T1000 (cell line): ENCODE data around the gene IFT122.
"Not testable (repeated sequence)": the region's sequence is repeated elsewhere in the genome, so short reads cannot be mapped to it uniquely, and the experiment has no call there.

Source experiments
- DNase-seq: peaks from one replicate; lab custom pipeline; 2025; ENCODE audit warnings: mixed read lengths; lab: John Stamatoyannopoulos, UW

The IFT122 gene

DNA sequence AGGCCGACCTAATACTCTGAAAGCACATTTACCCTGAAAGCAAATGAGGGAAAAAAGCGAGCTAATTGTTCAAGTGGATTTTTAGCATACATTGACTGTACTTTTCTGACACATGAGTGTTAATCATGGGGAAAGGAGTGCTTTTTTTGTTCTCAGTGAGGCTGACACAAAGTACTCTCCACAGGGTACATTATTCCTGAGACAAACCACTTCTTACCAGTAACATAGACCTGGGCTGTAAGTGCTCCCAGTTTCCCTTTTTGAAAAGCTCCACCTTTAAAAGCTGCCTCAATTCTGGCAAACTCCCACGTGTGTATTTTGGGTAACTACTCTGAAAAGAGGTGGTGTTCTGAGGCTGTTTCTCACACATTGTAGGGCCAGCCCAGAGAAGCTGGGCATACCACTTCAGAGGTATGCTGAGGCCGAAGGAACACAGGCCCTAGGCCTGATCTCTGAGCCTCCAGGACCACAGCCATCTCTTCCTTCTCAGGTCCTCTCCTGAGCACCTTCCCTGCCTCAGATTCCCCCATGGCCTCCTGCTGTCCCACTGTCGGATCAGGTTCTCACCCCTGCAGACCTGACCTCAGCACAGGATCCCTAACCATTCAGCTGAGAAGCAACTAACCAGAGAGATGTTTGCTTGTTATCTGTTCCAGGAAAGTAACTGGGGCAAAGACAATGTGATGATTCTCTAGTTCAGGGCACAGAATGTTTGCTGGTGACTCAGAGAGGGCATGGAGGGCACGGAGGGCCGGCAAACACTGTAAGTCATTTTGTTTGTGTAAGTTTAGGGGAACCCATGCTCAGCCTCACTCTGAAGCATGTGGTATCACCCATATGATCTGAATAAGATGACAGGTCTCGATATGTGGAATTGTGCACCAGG, 58.8 kb downstream of the IFT122 start:
- not testable (repeated sequence) for DNase-seq

DNA sequence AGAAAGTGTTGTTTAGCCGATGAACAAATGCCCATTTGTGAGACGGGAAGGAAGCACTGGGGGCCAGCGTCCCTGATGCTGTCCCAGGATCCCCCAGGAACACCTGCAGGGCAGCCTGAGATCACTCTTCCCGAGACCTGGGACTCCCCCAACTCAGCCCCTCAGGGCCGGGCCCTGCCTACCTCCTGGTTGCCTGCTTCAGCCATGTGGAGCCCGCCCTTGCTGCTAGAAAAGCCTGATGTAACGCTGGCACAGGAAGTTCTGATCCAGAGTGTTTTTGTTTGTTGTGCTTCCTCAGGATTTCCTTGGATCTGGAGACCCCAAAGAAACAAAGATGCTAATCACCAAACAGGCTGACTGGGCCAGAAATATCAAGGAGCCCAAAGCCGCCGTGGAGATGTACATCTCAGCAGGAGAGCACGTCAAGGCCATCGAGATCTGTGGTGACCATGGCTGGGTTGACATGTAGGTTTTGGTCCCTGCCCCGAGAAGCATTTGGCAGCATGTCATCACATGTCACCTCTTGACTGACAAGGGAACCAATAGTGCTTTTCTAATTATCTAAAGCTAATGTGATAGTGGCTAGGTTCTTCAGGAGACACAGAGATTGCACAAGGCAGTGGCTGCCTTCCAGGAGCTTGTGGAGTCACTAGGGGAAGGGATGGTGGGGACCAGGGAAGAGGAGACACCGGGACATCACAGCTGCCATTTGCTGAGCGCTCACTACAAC, 59.7 kb downstream of the IFT122 start:
- DNase-seq, result not testable (repeated sequence)

DNA sequence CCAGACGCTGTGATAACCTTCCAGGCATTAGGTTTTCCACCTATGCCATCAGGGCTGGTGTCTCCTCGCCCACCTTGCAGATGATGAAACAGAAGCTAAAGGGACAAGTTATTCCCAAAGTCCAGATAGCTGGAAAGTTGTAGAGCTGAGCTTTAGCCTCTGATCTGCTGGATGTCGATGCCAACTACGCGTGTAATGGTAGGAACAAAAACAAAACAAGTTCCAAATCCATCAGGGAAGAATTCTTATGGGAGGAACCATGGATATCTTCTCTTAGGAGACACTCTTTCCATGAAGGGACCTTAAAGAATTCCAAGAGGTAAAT, 60.3 kb downstream of the IFT122 start:
- no peak for DNase-seq

DNA sequence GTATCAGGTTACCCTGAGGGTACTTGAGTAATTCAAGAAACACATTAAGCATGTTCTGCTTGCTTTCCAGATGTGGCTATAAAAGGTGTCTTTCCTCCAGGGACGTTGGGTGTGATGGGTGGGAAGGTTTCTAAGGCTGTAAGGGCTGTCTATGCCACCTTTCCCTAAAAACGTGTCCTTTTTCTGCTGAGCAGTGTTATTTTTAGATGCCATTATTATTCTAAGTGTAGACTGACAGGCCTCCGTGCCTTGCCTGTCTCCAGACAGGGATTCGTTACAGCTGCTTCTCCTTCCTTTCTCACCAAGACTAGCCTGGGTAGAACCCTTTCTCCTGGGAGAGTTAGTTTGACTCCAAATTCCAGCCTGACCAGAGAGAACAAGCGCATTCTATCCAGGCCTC, 61.6 kb downstream of the IFT122 start:
- DNase-seq, result no peak

DNA sequence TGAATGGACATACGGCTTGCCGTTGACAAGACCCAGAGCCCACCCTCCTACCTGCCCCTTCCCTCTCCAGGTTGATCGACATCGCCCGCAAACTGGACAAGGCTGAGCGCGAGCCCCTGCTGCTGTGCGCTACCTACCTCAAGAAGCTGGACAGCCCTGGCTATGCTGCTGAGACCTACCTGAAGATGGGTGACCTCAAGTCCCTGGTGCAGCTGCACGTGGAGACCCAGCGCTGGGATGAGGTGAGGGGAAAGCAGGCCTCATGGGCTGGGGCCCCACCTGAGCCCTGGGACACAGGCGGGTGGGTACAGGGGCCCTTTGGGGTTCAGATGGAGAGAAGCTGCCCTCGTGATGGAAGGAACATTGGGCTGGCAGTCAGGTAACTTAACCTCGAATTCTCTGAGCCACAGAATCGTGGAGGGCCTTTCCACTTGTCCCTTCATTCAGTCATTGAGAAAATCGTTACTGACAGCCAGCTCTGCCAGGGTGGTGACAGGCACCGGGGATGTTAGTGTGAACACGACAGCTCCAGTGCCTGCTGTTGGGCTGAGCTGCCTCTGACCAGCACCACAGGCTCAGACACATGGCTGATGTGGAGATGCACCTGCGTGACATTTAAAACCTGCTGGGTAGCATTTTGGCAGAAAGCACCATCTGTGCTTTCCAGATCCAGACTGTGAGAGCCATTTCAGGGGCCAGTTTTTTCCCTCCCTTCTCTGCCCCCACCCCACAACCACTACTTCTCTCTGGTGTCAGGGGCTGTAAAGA, 62.8 kb downstream of the IFT122 start:
- no peak for DNase-seq

DNA sequence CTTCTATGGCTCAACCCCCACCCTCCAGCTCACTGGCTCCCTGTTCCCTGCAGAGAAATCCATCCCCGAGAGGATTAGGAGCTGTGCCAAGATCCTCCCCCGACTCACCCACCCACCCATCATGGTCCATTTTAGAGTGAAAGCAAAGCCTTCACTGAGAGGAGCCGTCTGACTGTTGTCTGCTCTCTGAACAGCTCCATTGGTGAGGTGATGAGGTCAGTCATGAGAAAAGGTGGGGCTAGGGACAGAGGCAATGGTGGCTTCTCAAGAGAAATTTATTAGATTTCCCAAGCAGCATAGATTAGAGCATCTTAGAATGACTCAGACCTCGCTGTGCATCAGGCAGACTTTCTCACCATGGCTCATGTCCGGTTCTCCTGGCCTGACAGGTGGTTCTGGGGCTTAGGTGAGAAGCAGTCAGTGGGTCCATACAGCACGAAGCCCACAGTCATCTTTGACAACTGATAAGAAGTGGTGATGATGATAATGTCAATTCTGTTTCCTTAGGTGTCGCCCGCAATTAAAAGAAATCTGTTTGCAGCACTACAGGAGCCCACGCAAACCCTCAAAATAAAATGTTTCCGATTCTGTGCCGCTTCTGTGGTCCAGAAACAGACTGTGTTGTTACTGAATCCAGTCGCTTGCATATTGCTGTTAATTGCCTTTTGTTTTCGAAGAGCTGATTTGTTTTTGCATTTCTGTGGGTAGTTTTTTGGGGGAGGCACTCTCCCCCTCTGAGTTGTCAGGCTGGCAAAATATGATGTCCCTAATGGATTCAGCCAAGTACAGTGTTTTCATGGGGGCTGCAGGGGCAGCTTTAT, 63.7 kb downstream of the IFT122 start:
- DNase-seq, result no peak

DNA sequence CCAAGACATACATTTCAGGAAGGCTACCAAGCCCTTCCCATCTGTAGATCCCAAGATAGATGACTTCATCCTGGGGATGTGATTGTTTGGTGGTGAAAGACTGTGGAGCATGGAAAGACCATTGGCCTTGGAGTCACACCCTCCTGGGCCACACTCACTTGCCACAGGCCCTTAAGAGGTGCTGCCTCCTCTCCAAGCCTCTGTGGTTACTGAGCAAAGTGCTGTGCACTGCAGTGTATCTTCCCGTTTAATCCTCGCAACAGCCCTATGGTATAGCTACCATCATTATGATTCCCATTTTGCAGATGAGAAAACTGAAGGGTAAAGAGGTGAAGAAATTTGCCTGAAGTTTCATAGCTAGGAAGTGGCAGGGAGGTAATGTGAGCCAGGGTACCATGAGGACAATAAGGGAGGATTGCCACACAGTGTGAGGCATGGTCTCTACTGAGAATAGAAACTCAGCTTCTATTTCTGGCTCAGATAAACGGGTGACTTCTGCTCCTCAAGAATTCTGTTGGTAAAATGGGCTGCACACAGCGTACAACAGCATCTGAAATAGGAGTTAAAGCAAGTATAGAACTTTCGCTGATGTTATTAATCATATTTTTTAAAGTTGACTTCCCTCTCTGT, 64.6 kb downstream of the IFT122 start:
- no peak for DNase-seq

DNA sequence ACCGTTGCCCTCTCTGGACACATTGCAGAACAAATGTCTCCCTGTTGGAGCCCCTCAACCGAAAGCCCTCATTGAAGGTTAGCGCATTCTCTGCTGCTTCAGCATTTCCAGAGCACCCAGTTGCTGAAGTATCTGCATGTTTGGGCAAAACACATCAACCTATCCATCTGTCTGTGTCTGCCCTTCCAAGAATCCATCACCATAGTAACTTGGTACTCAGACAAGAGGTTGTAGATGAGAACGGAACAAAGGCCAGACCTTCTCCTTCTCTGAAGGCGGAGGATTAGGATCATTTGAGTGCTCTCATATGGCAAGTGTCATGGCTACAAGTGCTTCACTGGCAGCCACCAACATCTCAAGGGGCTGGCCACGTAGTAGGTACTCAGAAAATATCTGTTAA, 65.3 kb downstream of the IFT122 start:
- no peak for DNase-seq

DNA sequence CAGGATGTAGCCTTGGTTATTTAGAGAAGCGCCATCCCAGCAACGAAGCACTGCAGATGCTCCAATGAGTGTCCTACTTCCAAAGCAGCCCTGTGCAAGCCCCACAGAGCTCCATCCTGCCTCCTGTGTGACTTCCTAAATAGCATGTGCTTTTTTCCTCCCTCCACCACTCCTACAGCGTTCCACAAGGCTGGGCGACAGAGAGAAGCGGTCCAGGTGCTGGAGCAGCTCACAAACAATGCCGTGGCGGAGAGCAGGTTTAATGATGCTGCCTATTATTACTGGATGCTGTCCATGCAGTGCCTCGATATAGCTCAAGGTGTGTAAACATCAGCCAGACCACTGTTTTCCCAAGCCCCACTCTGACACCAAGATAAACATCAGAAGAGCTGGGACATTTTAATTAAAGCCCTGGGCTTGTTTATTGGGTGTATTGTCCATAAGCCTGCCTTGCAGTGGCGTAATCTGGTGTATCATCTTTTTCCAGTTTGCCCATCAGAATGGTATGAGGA, 66.3 kb downstream of the IFT122 start:
- no peak for DNase-seq

DNA sequence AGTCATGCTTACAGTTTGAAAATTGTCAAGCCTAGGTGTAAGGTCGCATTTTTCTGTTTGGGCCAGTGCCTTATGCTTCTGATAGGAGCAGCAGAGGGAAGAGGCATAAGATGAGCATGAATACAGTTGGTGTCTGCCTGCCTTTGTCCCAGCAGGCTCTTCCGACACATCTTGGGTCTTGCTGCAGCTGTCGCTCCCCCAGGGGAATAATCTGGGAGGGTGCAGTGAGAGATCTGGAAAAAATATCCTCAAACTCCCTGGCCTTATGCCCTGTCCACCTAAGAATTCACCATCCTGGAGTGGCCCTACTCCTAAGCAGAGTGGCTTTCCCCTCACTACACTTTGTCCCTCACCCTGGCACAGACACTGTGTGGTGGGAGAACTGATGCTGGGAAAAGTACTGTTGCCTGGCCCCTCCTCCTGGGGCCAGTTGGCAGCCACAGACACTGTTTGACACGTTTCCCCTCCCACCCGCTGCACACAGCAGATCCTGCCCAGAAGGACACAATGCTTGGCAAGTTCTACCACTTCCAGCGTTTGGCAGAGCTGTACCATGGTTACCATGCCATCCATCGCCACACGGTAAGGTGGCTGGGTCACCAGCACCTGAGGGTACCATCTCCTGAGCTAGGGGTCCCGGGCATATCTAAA, 67.3 kb downstream of the IFT122 start:
- DNase-seq, result no peak

DNA sequence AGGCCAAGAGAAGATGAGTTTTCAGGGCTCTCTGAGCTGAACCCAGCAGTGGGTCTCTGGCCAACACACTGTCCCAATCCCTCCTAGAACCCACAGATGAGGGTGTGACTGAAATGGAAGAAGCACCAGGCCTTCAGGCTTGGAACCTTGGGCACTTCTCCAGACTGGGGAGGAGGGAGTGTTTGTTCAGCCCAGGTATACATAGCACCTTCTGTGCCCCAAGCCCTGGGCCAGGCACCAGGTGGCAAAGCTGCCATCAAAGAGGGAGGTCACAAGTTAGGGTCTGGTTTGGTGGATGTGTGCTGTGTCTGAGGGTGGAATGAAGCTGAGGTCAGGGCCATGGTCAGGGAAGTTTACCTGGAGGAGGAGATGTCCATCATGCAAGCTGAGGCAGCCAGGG, 72.6 kb downstream of the IFT122 start:
- no peak for DNase-seq

DNA sequence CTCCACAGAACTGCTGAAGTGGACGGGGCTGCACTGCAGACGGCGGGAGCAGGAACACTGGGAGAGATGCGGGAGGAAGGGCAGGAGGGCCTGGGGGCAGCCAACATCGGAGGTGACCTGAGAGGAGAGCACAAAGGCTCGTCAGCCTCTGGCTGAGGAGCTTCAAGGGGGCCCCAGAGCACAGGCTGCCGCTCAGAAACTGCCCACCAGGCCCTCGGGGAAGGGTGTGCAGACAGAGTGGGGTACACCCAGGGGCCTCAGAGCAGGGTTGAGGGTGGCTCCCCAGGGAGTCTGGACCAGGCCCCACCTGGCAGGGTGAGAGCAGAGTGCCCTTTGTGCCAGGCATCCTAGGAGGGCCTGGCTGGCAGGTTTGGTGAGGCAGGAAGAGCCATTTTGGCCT, 73.7 kb downstream of the IFT122 start:
- DNase-seq, result no peak

DNA sequence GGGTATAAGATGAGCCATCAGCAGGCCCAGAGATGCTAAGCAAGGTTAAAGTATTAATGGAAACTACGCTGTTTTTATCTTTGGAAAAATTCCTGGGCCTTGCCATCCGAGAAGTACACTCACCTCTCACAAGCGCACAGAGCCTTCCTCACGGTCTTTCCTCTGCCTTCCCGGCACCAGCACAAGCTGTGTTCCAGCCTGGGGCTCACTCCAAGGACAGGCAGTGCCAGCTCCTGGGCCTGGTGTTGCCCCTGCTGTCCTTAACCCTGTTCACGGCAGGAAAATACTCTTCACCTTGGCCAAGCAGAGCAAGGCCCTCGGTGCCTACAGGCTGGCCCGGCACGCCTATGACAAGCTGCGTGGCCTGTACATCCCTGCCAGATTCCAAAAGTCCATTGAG, 74.1 kb downstream of the IFT122 start:
- DNase-seq, result no peak

DNA sequence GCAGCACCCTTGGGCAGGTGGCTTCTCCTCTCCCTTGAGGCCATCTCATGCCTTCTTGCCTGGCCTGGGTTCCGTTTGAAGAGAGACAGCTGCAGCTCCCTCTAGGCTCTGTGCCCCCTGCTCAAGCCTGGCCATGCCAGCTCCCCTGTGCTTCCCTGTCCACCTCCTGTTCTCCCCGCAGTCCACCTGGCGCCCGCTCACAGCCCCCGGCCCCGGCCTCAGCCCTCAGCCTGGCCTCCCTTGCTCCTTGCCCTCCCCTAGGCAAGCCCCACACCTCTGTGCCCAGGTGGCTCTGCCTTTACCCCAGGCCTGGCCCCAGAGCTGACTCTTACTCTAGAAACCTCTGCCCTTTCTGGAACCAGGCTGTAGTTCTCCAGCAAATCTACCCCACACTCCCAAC, 74.5 kb downstream of the IFT122 start:
- no peak for DNase-seq

DNA sequence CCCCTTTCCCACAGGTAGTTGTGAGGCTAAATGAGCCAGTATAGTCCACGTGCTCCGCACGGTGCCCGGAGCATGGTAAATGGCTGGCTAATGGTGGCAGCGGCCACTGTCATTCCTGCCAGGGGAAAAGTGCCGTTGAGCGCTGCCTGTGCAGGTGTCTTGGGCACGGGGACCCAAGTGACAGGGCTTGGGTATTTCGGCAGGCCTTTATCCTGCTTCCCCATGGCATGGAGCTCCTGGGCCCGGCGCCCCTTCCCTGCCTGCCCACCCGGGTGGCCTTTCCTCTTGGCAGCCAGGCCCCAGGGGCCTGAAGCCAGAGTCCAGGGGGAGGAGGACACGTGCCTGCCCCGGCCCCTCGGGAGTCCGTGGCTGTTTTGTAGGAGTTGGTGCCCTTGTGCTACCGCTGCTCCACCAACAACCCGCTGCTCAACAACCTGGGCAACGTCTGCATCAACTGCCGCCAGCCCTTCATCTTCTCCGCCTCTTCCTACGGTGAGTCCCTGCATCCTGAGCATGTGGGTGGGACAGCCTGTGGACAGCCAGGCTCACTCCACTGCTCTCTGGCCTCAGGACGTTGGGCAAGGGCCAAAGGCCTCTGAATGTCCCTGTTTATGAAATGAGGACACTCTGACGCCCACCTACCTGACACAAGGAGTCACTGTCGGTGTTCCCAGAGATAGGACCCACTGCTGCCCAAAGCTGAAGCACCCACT, 75.2 kb downstream of the IFT122 start:
- DNase-seq, result not testable (repeated sequence)

DNA sequence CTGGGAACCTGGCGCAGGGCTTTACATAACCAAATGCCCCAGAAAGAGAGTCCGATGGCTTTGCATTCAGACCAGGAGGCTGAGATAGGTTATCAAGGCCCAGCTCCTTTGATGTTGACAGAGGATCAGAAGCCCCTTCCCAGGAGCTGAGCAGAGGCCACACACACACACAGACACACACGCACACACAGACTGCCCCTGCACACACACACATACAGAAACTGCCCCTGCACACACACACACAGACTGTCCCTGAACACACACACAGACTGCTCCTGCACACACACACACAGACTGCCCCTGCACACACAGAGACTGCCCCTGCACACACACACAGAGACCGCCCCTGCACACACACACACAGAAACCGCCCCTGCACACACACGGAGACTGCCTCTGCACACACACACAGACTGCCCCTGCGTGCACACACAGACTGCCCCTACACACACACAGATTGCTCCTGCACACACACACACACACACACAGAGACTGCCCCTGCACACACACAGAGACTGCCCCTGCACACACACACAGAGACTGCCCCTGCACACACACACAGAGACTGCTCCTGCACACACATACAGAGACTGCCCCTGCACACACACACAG, 75.9 kb downstream of the IFT122 start:
- not testable (repeated sequence) for DNase-seq

DNA sequence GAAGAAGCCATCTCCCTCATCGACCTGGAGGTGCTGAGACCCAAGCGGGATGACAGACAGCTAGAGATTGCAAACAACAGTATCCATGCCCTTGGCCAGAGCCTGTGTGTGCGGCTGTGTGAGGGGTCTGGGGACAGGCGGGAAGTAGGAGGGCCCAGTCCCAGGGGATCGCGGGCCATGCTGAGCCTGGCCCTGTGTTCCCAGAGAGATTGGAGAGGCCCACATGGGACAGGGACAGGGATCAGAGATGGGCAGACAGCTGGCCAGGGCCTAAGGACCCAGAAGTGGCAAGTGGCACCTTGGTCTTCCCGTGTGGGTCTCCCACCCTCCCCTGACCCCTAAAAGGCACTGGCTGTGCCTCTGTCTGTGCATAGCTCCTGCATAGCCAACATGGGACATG, 77.5 kb downstream of the IFT122 start:
- no peak for DNase-seq

DNA sequence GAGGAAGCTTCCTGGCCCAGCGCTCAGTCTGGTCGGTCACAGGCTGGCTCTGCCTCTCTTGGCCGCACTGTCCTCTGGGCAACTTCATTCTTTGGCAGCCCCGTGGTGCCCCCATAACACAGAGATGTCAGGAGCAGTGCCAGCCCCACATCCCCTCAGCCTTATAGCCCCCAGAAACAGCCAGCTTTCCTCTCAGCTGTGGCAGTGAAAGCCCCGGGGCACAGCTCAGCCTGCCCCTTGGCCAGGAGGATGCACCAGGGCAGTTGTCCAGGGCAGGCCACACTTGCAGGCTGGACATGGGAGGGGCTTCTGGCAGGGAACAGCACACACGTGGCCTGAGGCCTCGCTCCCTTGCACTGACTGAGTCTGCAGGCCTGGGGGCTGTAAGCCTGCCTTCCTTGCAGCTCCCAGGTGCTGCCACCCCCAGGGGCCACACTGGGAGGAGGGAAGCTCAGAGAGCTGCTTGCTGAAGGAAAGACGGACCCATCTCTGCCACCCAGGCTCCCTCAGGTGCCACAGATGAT, 78.1 kb downstream of the IFT122 start:
- no peak for DNase-seq

DNA sequence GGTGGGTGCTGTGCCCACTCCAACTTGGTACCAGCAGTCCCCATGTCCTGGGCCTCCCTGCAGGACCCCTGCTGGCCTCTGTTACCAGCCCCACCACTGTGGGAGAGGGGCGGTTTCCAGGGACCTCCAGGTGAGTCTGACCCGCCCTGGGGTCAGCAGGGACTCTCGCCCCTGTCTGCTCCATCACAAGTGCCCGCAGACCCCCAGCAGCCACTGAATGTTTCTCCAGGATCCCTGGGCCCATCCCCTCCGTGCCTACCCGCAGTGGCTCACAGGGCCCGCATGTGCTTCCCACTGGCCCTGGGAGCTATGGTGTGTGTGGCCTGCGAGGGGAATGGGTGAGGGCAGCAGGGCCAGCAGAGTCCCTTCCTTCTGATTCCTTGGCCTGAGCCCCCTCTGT, 78.6 kb downstream of the IFT122 start:
- no peak for DNase-seq
